HepG2 (cell line): Measurements from ENCODE around the gene SOAT2.

Source experiments
- CBFB ChIP-seq: sonication (generic); formaldehyde crosslinking; IDR thresholded peaks from 2 replicates; pipeline ENCODE4 v1.4.0; 2020; ENCODE audit warnings: missing genetic modification reagents
- GPN1 ChIP-seq: sonication (generic); formaldehyde crosslinking; IDR thresholded peaks from 2 replicates; pipeline ENCODE4 v1.5.1; 2020; ENCODE audit warnings: missing genetic modification reagents, borderline replicate concordance
- GTF2F1 ChIP-seq: fragments of 150-350 bp; IDR thresholded peaks from 2 replicates; pipeline ENCODE4 v1.6.1; 2014; ENCODE audit warnings: low read length
- HNRNPL ChIP-seq: fragments of 200-400 bp; formaldehyde crosslinking; IDR thresholded peaks from 2 replicates; pipeline ENCODE4 v1.6.1; 2017; ENCODE audit warnings: mild to moderate bottlenecking, low read depth, low read length
- MYNN ChIP-seq: sonication (generic); formaldehyde crosslinking; IDR thresholded peaks from 2 replicates; pipeline ENCODE4 v1.4.0; 2020; ENCODE audit warnings: mild to moderate bottlenecking, low read depth, missing genetic modification reagents
- PRMT3 ChIP-seq: sonication (generic); formaldehyde crosslinking; IDR thresholded peaks from 2 replicates; pipeline ENCODE4 v1.8.1; 2022; ENCODE audit warnings: low read depth, mild to moderate bottlenecking, moderate library complexity, missing genetic modification reagents, borderline replicate concordance
- ZNF484 ChIP-seq: sonication (generic); formaldehyde crosslinking; IDR thresholded peaks from 2 replicates; pipeline ENCODE4 v1.5.1; 2020; ENCODE audit warnings: mild to moderate bottlenecking, low read depth, missing genetic modification reagents, borderline replicate concordance
- ZNF75D ChIP-seq: sonication (generic); formaldehyde crosslinking; IDR thresholded peaks from 2 replicates; pipeline ENCODE4 v1.8.1; 2023; ENCODE audit warnings: missing genetic modification reagents, mild to moderate bottlenecking, borderline replicate concordance
- TF ChIP-seq, protein P1 (sequence below): sonication (generic); formaldehyde crosslinking; IDR thresholded peaks from 2 replicates; pipeline ENCODE4 v1.4.0; 2020; ENCODE audit warnings: mild to moderate bottlenecking, low read depth, missing genetic modification reagents
- TF ChIP-seq, protein P2 (sequence below): sonication (generic); formaldehyde crosslinking; IDR thresholded peaks from 2 replicates; pipeline ENCODE4 v1.9.0; 2021; ENCODE audit warnings: mild to moderate bottlenecking, missing genetic modification reagents
- TF ChIP-seq, protein P3 (sequence below): sonication (generic); formaldehyde crosslinking; IDR thresholded peaks from 2 replicates; pipeline ENCODE4 v1.5.0; 2020; ENCODE audit warnings: mild to moderate bottlenecking, missing genetic modification reagents, moderate library complexity

DNA sequence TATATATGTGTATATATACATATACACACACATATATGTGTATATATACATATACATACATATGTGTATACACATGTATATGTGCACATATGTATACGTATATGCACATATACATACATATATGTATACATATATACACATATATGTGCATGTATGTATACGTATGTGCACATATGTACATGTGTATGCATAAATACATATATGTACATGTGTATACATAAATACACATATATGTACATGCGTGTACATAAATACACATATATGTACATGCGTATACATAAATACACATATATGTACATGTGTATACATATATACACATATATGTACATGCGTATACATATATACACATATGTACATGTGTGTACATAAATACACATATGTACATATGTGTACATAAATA lies 43.9 kb downstream of the SOAT2 start:
- TF ChIP-seq MYNN (CRISPR knock-in tag) (no peak), CBFB (CRISPR knock-in tag) (no peak), GPN1 (CRISPR knock-in tag) (no peak), ZNF75D (CRISPR knock-in tag) (no peak), PRMT3 (CRISPR knock-in tag) (no peak), GTF2F1 (no peak), HNRNPL (no peak), ZNF484 (CRISPR knock-in tag) (no peak)
- TF ChIP-seq, protein P1, sequence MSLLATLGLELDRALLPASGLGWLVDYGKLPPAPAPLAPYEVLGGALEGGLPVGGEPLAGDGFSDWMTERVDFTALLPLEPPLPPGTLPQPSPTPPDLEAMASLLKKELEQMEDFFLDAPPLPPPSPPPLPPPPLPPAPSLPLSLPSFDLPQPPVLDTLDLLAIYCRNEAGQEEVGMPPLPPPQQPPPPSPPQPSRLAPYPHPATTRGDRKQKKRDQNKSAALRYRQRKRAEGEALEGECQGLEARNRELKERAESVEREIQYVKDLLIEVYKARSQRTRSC (CRISPR knock-in tag), result no peak
- TF ChIP-seq, protein P2, sequence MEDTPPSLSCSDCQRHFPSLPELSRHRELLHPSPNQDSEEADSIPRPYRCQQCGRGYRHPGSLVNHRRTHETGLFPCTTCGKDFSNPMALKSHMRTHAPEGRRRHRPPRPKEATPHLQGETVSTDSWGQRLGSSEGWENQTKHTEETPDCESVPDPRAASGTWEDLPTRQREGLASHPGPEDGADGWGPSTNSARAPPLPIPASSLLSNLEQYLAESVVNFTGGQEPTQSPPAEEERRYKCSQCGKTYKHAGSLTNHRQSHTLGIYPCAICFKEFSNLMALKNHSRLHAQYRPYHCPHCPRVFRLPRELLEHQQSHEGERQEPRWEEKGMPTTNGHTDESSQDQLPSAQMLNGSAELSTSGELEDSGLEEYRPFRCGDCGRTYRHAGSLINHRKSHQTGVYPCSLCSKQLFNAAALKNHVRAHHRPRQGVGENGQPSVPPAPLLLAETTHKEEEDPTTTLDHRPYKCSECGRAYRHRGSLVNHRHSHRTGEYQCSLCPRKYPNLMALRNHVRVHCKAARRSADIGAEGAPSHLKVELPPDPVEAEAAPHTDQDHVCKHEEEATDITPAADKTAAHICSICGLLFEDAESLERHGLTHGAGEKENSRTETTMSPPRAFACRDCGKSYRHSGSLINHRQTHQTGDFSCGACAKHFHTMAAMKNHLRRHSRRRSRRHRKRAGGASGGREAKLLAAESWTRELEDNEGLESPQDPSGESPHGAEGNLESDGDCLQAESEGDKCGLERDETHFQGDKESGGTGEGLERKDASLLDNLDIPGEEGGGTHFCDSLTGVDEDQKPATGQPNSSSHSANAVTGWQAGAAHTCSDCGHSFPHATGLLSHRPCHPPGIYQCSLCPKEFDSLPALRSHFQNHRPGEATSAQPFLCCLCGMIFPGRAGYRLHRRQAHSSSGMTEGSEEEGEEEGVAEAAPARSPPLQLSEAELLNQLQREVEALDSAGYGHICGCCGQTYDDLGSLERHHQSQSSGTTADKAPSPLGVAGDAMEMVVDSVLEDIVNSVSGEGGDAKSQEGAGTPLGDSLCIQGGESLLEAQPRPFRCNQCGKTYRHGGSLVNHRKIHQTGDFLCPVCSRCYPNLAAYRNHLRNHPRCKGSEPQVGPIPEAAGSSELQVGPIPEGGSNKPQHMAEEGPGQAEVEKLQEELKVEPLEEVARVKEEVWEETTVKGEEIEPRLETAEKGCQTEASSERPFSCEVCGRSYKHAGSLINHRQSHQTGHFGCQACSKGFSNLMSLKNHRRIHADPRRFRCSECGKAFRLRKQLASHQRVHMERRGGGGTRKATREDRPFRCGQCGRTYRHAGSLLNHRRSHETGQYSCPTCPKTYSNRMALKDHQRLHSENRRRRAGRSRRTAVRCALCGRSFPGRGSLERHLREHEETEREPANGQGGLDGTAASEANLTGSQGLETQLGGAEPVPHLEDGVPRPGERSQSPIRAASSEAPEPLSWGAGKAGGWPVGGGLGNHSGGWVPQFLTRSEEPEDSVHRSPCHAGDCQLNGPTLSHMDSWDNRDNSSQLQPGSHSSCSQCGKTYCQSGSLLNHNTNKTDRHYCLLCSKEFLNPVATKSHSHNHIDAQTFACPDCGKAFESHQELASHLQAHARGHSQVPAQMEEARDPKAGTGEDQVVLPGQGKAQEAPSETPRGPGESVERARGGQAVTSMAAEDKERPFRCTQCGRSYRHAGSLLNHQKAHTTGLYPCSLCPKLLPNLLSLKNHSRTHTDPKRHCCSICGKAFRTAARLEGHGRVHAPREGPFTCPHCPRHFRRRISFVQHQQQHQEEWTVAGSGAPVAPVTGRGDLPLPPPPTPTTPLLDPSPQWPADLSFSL (CRISPR knock-in tag), result no peak
- TF ChIP-seq, protein P3, sequence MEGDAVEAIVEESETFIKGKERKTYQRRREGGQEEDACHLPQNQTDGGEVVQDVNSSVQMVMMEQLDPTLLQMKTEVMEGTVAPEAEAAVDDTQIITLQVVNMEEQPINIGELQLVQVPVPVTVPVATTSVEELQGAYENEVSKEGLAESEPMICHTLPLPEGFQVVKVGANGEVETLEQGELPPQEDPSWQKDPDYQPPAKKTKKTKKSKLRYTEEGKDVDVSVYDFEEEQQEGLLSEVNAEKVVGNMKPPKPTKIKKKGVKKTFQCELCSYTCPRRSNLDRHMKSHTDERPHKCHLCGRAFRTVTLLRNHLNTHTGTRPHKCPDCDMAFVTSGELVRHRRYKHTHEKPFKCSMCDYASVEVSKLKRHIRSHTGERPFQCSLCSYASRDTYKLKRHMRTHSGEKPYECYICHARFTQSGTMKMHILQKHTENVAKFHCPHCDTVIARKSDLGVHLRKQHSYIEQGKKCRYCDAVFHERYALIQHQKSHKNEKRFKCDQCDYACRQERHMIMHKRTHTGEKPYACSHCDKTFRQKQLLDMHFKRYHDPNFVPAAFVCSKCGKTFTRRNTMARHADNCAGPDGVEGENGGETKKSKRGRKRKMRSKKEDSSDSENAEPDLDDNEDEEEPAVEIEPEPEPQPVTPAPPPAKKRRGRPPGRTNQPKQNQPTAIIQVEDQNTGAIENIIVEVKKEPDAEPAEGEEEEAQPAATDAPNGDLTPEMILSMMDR, result no peak
